ENCODE data around the gene SPARCL1. TPM values are rescaled to one million over a fixed set of nuclear protein-coding genes. Genes with fewer than 3 reads are reported as not detected.
A peak's percentile ranks its signal among the peaks of the same experiment; 100 is the strongest.

The SPARCL1 gene
- total and polyA plus RNA-seq, 4 donors = 1.9 to 25.8 (median 13.3) TPM

DNA sequence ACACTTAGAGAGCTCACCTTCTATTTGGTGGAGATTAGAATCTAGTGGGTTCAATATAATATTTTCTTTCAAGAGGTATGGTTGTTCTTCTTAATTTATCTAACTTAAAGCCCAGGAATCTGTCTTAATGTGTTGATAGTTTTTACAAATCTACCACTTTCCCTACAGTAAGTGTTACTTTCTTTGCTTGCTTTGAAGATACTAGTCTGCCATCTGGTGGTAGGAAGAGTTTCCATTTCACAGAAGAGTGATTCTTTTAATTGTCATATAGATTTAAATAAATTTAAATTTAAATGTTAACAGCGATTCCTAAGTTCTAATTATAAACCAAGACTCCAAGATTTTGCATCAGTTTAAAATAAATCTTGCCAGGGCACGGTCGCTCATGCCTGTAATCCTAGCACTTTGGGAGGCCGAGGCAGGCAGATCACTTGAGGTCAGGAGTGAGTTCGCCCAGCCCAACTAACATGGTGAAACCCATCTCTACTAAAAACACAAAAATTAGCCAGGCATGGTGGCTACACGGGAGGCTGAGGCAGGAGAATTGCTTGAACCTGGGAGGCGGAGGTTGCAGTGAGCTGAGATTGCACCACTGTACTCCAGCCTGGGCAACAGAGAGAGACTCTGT, 63.3 kb downstream of the SPARCL1 start:
- no peak for DNase-seq (ENCODE audit: low spot score)
- Histone ChIP-seq H3K27me3 (ENCODE audit: control insufficient read depth in 4 of 4, insufficient read depth in 4 of 4, low read length in 3 of 4) (no peaks in the 10 kb centered on the region), H3K36me3 (ENCODE audit: control insufficient read depth in 4 of 4, insufficient read depth in 3 of 4, low read depth in 1 of 4, low read length in 3 of 4) (no peaks in the 10 kb centered on the region), H3K9me3 (ENCODE audit: control insufficient read depth in 4 of 4, low read length in 3 of 4) (no peaks in the 10 kb centered on the region), H3K4me3 (ENCODE audit: low read depth in 1 of 3, low read length in 3 of 3) (no peak overlapping the region), H3K9ac (ENCODE audit: low read depth in 1 of 2, low read length in 2 of 2) (no peak overlapping the region), H3K4me1 (ENCODE audit: control insufficient read depth in 4 of 4, insufficient read depth in 4 of 4, low read length in 3 of 4) (peaks cover 0 to 8% (median 1%) of the 10 kb centered on the region in 4 donors), H3K27ac (ENCODE audit: low read depth in 1 of 2, low read length in 2 of 2) (no peak overlapping the region)
- TF ChIP-seq RAD21 (IDR thresholded peaks at IDR 0.05) (peak; percentile 88 to 90), FOXA1 (IDR thresholded peaks at IDR 0.05) (no peak), FOXA2 (IDR thresholded peaks at IDR 0.05) (no peak)
- TF ChIP-seq, protein P1, sequence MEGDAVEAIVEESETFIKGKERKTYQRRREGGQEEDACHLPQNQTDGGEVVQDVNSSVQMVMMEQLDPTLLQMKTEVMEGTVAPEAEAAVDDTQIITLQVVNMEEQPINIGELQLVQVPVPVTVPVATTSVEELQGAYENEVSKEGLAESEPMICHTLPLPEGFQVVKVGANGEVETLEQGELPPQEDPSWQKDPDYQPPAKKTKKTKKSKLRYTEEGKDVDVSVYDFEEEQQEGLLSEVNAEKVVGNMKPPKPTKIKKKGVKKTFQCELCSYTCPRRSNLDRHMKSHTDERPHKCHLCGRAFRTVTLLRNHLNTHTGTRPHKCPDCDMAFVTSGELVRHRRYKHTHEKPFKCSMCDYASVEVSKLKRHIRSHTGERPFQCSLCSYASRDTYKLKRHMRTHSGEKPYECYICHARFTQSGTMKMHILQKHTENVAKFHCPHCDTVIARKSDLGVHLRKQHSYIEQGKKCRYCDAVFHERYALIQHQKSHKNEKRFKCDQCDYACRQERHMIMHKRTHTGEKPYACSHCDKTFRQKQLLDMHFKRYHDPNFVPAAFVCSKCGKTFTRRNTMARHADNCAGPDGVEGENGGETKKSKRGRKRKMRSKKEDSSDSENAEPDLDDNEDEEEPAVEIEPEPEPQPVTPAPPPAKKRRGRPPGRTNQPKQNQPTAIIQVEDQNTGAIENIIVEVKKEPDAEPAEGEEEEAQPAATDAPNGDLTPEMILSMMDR (IDR thresholded peaks at IDR 0.05; ENCODE audit: low read depth, low read length, missing input control) = peak; percentile 58
- 40% methylated on average over 7 of the region's 7 CpGs for WGBS

DNA sequence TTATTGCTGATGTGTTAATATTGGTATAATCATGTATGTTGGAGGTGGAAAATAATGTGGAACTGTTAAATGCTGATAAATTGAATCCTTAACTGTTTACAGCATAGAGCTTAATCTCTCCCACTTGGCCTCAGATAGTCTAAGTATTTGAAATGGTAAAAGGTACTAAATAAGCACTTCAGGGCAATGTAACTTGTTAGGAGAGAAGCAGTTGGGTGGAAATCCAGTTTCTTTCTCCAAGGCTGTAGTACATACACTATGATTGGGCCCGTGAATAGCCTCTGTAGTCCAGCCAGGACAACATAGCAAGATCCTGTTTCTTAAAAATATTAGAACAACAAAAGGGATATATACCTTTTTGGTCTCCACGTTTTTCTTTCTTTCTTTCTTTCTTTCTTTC, 67.1 kb downstream of the SPARCL1 start:
- Histone ChIP-seq H3K27ac (ENCODE audit: low read depth in 1 of 2, low read length in 2 of 2) (no peak overlapping the region), H3K4me3 (ENCODE audit: low read depth in 1 of 3, low read length in 3 of 3) (no peak overlapping the region), H3K36me3 (ENCODE audit: control insufficient read depth in 4 of 4, insufficient read depth in 3 of 4, low read depth in 1 of 4, low read length in 3 of 4) (peaks cover 0 to 10% (median 3%) of the 10 kb centered on the region in 4 donors), H3K9ac (ENCODE audit: low read depth in 1 of 2, low read length in 2 of 2) (no peak overlapping the region), H3K4me1 (ENCODE audit: control insufficient read depth in 4 of 4, insufficient read depth in 4 of 4, low read length in 3 of 4) (peaks cover 0 to 8% (median 1%) of the 10 kb centered on the region in 4 donors), H3K27me3 (ENCODE audit: control insufficient read depth in 4 of 4, insufficient read depth in 4 of 4, low read length in 3 of 4) (no peaks in the 10 kb centered on the region), H3K9me3 (ENCODE audit: control insufficient read depth in 4 of 4, low read length in 3 of 4) (no peaks in the 10 kb centered on the region)
- no peak for DNase-seq (ENCODE audit: low spot score)
- WGBS = 95% methylated on average over 2 of the region's 2 CpGs
- TF ChIP-seq NR2F2 (IDR thresholded peaks at IDR 0.05) (no peak), GABPA (IDR thresholded peaks at IDR 0.05 in 1 of 2, conservative IDR thresholded peaks at IDR 0.05 in 1 of 2) (no peak)

DNA sequence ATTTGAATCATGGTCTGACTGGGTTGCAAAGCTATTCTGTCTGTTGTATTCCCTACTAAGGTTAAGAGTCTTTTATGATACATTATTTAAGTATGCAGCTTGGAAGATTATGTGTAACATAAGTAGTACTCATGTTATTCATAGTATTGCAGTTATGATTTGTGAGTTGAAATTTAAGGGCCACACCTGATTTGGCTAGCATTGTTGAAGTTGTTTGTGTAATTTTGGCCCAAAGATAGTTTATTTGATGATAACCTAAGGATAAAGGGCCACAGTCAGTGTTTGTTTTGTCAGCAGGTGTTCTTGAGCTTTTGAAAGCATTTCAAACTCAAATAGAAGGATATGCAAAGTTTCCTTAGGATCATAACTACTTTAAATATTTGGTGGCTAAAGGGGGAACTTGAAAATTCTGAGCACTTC, 67.9 kb downstream of the SPARCL1 start:
- no peak overlapping the region for H3K4me3 ChIP-seq (ENCODE audit: low read depth in 1 of 3, low read length in 3 of 3)
- no peaks in the 10 kb centered on the region for H3K27me3 ChIP-seq (ENCODE audit: control insufficient read depth in 4 of 4, insufficient read depth in 4 of 4, low read length in 3 of 4)
- H3K4me1 ChIP-seq (ENCODE audit: control insufficient read depth in 4 of 4, insufficient read depth in 4 of 4, low read length in 3 of 4) = peaks cover 0 to 8% (median 1%) of the 10 kb centered on the region in 4 donors
- H3K27ac ChIP-seq (ENCODE audit: low read depth in 1 of 2, low read length in 2 of 2) = no peak overlapping the region
- no peak for TF ChIP-seq JUND (IDR thresholded peaks at IDR 0.05)
- TF ChIP-seq, protein P2, sequence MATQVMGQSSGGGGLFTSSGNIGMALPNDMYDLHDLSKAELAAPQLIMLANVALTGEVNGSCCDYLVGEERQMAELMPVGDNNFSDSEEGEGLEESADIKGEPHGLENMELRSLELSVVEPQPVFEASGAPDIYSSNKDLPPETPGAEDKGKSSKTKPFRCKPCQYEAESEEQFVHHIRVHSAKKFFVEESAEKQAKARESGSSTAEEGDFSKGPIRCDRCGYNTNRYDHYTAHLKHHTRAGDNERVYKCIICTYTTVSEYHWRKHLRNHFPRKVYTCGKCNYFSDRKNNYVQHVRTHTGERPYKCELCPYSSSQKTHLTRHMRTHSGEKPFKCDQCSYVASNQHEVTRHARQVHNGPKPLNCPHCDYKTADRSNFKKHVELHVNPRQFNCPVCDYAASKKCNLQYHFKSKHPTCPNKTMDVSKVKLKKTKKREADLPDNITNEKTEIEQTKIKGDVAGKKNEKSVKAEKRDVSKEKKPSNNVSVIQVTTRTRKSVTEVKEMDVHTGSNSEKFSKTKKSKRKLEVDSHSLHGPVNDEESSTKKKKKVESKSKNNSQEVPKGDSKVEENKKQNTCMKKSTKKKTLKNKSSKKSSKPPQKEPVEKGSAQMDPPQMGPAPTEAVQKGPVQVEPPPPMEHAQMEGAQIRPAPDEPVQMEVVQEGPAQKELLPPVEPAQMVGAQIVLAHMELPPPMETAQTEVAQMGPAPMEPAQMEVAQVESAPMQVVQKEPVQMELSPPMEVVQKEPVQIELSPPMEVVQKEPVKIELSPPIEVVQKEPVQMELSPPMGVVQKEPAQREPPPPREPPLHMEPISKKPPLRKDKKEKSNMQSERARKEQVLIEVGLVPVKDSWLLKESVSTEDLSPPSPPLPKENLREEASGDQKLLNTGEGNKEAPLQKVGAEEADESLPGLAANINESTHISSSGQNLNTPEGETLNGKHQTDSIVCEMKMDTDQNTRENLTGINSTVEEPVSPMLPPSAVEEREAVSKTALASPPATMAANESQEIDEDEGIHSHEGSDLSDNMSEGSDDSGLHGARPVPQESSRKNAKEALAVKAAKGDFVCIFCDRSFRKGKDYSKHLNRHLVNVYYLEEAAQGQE (IDR thresholded peaks at IDR 0.05) = no peak
- TF ChIP-seq EGR1 (IDR thresholded peaks at IDR 0.05; ENCODE audit: low read depth in 2 of 2) = no peak
- TF ChIP-seq, protein P3, sequence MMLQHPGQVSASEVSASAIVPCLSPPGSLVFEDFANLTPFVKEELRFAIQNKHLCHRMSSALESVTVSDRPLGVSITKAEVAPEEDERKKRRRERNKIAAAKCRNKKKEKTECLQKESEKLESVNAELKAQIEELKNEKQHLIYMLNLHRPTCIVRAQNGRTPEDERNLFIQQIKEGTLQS (IDR thresholded peaks at IDR 0.05) = no peak
- TF ChIP-seq HNF4G (IDR thresholded peaks at IDR 0.05) = no peak
- TF ChIP-seq, protein P1 (IDR thresholded peaks at IDR 0.05; ENCODE audit: low read depth, low read length, missing input control) = no peak
- no peak for TF ChIP-seq FOXA2 (IDR thresholded peaks at IDR 0.05)
- TF ChIP-seq RAD21 (IDR thresholded peaks at IDR 0.05) = no peak
- TF ChIP-seq, protein P4, sequence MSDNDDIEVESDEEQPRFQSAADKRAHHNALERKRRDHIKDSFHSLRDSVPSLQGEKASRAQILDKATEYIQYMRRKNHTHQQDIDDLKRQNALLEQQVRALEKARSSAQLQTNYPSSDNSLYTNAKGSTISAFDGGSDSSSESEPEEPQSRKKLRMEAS (IDR thresholded peaks at IDR 0.05) = no peak
- TF ChIP-seq, protein P5, sequence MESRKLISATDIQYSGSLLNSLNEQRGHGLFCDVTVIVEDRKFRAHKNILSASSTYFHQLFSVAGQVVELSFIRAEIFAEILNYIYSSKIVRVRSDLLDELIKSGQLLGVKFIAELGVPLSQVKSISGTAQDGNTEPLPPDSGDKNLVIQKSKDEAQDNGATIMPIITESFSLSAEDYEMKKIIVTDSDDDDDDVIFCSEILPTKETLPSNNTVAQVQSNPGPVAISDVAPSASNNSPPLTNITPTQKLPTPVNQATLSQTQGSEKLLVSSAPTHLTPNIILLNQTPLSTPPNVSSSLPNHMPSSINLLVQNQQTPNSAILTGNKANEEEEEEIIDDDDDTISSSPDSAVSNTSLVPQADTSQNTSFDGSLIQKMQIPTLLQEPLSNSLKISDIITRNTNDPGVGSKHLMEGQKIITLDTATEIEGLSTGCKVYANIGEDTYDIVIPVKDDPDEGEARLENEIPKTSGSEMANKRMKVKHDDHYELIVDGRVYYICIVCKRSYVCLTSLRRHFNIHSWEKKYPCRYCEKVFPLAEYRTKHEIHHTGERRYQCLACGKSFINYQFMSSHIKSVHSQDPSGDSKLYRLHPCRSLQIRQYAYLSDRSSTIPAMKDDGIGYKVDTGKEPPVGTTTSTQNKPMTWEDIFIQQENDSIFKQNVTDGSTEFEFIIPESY (IDR thresholded peaks at IDR 0.05) = no peak
- TF ChIP-seq YY1 (IDR thresholded peaks at IDR 0.05) = no peak
- TF ChIP-seq RXRA (IDR thresholded peaks at IDR 0.05) = no peak
- no peak for TF ChIP-seq GABPA (IDR thresholded peaks at IDR 0.05 in 1 of 2, conservative IDR thresholded peaks at IDR 0.05 in 1 of 2)
- TF ChIP-seq NR2F2 (IDR thresholded peaks at IDR 0.05) = no peak
- TF ChIP-seq SP1 (IDR thresholded peaks at IDR 0.05) = no peak
- no peak for TF ChIP-seq HNF4A (conservative IDR thresholded peaks at IDR 0.05)
- TF ChIP-seq TAF1 (conservative IDR thresholded peaks at IDR 0.05) = no peak
- no peak for TF ChIP-seq FOXA1 (IDR thresholded peaks at IDR 0.05)
- no peak overlapping the region for H3K9ac ChIP-seq (ENCODE audit: low read depth in 1 of 2, low read length in 2 of 2)
- H3K9me3 ChIP-seq (ENCODE audit: control insufficient read depth in 4 of 4, low read length in 3 of 4) = no peaks in the 10 kb centered on the region
- peaks cover 0 to 10% (median 3%) of the 10 kb centered on the region in 4 donors for H3K36me3 ChIP-seq (ENCODE audit: control insufficient read depth in 4 of 4, insufficient read depth in 3 of 4, low read depth in 1 of 4, low read length in 3 of 4)
- DNase-seq (ENCODE audit: low spot score) = no peak

Data from liver (tissue), 9 donors.